GM12892 (cell line): ENCODE measurements around the gene ZNF763.
"Not testable (repeated sequence)": the region's sequence is repeated elsewhere in the genome, so short reads cannot be mapped to it uniquely, and the experiment has no call there.

Experiments used
- DNase-seq: peaks from one replicate; pipeline ENCODE4 v3.0.0; 2011; ENCODE audit not compliant: insufficient read length
- FAIRE-seq: peaks from 2 replicates; lab custom pipeline; 2011; peaks lifted over from hg19 to GRCh38; lab: Jason Lieb, UNC
- POLR2A ChIP-seq: IDR thresholded peaks from 2 replicates; pipeline ENCODE4 v1.6.1; 2011; ENCODE audit warnings: low read depth, low read length, control low read depth
- POLR2AphosphoS5 ChIP-seq: IDR thresholded peaks from 2 replicates; pipeline ENCODE4 v1.6.1; 2011; ENCODE audit warnings: low read depth, low read length, control low read depth
- TAF1 ChIP-seq: IDR thresholded peaks from 2 replicates; pipeline ENCODE4 v1.6.1; 2011; ENCODE audit warnings: low read depth, mild to moderate bottlenecking, control low read depth, low read length, borderline replicate concordance

Gene ZNF763

GRCh38 chr19:11942843-11943108 is 22.1 kb upstream of the ZNF763 start:
- FAIRE-seq = no peak
- no peak for DNase-seq
- TF ChIP-seq POLR2AphosphoS5 = no peak
- TF ChIP-seq POLR2A = no peak
- TF ChIP-seq TAF1 = no peak

GRCh38 chr19:11944656-11945055 is 20.2 kb upstream of the ZNF763 start:
- FAIRE-seq = no peak
- no peak for TF ChIP-seq TAF1
- TF ChIP-seq POLR2A = no peak
- no peak for TF ChIP-seq POLR2AphosphoS5
- DNase-seq = no peak

- TF ChIP-seq TAF1 (no peak), POLR2AphosphoS5 (no peak), POLR2A (no peak)
- no peak for FAIRE-seq
- no peak for DNase-seq
These were observed 16.2 kb upstream of the ZNF763 start for GRCh38 chr19:11948646-11949045.

- DNase-seq = no peak
- FAIRE-seq = no peak
- TF ChIP-seq POLR2AphosphoS5 = no peak
- TF ChIP-seq TAF1 = no peak
- no peak for TF ChIP-seq POLR2A
These were observed 15.6 kb upstream of the ZNF763 start for GRCh38 chr19:11949201-11949600.

GRCh38 chr19:11949614-11950080 is 15.2 kb upstream of the ZNF763 start:
- DNase-seq, FAIRE-seq: not testable (repeated sequence)

- TF ChIP-seq TAF1 = no peak
- no peak for TF ChIP-seq POLR2AphosphoS5
- no peak for TF ChIP-seq POLR2A
- no peak for FAIRE-seq
- no peak for DNase-seq
These were observed 14.5 kb upstream of the ZNF763 start for GRCh38 chr19:11950312-11950711.

- no peak for TF ChIP-seq TAF1
- TF ChIP-seq POLR2A = no peak
- TF ChIP-seq POLR2AphosphoS5 = no peak
- DNase-seq (peak; percentile 49), FAIRE-seq (peak; percentile 63)
These were observed 1.1 kb upstream of the ZNF763 start for GRCh38 chr19:11963566-11964355.

- no peak for DNase-seq
- TF ChIP-seq TAF1 (no peak), POLR2A (no peak), POLR2AphosphoS5 (no peak)
- FAIRE-seq = no peak
These were observed 363 bp upstream of the ZNF763 start for GRCh38 chr19:11964496-11964857.

- no peak for DNase-seq
- FAIRE-seq = no peak
- TF ChIP-seq TAF1 (no peak), POLR2AphosphoS5 (no peak), POLR2A (no peak)
These were observed 5.3 kb downstream of the ZNF763 start for GRCh38 chr19:11970174-11970573.

- TF ChIP-seq POLR2AphosphoS5 (no peak), TAF1 (no peak), POLR2A (no peak)
- DNase-seq = no peak
- FAIRE-seq = no peak
These were observed 6.2 kb downstream of the ZNF763 start for GRCh38 chr19:11971041-11971440.

GRCh38 chr19:11973019-11973810 is 8.4 kb downstream of the ZNF763 start:
- TF ChIP-seq POLR2AphosphoS5 (no peak), TAF1 (no peak), POLR2A (no peak)
- DNase-seq (no peak), FAIRE-seq (no peak)
